ENCODE measurements around the gene USP33. TPM values are rescaled to one million over a fixed set of nuclear protein-coding genes. Genes with fewer than 3 reads are reported as not detected.
A peak's percentile ranks its signal among the peaks of the same experiment; 100 is the strongest.

USP33 gene
- total RNA-seq (2022) = 52.9 and 61.7 TPM in 2 replicates
- Bru-seq, nascent RNA = percentile 85 among the genes with signal in this experiment
- BruChase-seq, experiment 1, labeled RNA remaining after a 6-hour chase = percentile 84 among the genes with signal in this experiment
- BruChase-seq, experiment 2, labeled RNA remaining after a 2-hour chase = percentile 90 among the genes with signal in this experiment
- long read RNA-seq, full-length matches to known transcripts = 8 of 37 reads
- long read RNA-seq, partial matches to known transcripts = 6 of 37 reads
- long read RNA-seq, other reads (novel, unspliced or antisense) = 23 of 37 reads

GRCh38 chr1:77759071-77760028 lies at the start of gene USP33:
Gene USP33, minus strand, starts transcription at chr1:77759852. Its CDS starts 18,155 bp downstream, at chr1:77741697.
- no peaks in the 10 kb centered on the region for H3K27me3 Mint-ChIP-seq (ENCODE audit: unreplicated experiment)
- H3K4me3 Mint-ChIP-seq (ENCODE audit: low read depth, unreplicated experiment) = peak within 1 kb of the TSS; percentile 92
- peak; percentile 95 for DNase-seq
- H3K4me1 Mint-ChIP-seq (ENCODE audit: low read depth, unreplicated experiment) = peaks cover 32% of the 10 kb centered on the region
- peaks cover 22% of the 10 kb centered on the region for H3K36me3 Mint-ChIP-seq (ENCODE audit: insufficient read depth, unreplicated experiment)
- no peak for TF ChIP-seq CTCF (IDR thresholded peaks at IDR 0.05; ENCODE audit: unreplicated experiment)
- no TSS peak for BruUV-seq (replicated peaks)
- CTCF ChIA-PET = interaction anchor here (0.6 to 1.4 kb wide), 3 partner anchors 17 to 21 kb away, joined by 3 to 6 read pairs (median 6); partner anchors contain the start of gene MIGA1
- peak within 1 kb of the TSS; percentile 78 for H3K27ac Mint-ChIP-seq (ENCODE audit: unreplicated experiment)
- intact Hi-C loops (cut with micrococcal nuclease; ENCODE audit: unreplicated experiment) = loop anchor here (10.0 kb wide), 1 partner anchor 215 kb away; the partner anchor contains the start of gene FUBP1
- H3K9me3 Mint-ChIP-seq (ENCODE audit: low read depth, unreplicated experiment) = no peaks in the 10 kb centered on the region

DNA sequence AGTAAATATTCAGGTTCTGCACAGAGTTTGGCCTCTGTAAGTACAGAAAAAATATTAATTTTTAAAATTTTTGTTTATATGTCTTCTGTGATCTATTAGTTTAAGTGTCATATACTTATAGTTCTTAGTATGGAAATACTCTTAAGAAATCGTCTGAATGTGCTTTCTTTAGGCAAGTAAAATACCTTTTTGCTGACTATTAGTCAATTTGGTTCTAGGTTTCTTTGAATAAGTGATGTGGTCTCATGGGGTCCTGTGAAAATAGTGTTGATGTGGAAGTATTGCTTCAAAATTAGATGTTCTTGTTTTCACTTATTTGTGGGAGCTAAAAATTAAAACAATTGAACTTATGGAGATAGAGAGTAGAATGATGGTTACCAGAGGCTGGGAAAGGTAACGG lies 43.7 kb upstream of the USP33 start:
- Mint-ChIP-seq H3K27me3 (ENCODE audit: unreplicated experiment) (no peaks in the 10 kb centered on the region), H3K9me3 (ENCODE audit: low read depth, unreplicated experiment) (no peaks in the 10 kb centered on the region), H3K36me3 (ENCODE audit: insufficient read depth, unreplicated experiment) (peaks cover 19% of the 10 kb centered on the region), H3K27ac (ENCODE audit: unreplicated experiment) (no peak overlapping the region), H3K4me3 (ENCODE audit: low read depth, unreplicated experiment) (no peak overlapping the region), H3K4me1 (ENCODE audit: low read depth, unreplicated experiment) (peaks cover 8% of the 10 kb centered on the region)
- CTCF ChIA-PET = interaction anchor here (0.8 kb wide), 1 partner anchor 11 kb away, joined by 3 read pairs; no protein-coding TSS in a partner anchor
- no peak for DNase-seq
- TF ChIP-seq CTCF (IDR thresholded peaks at IDR 0.05; ENCODE audit: unreplicated experiment) = no peak
- no TSS peak for BruUV-seq (replicated peaks)
- intact Hi-C loops (cut with micrococcal nuclease; ENCODE audit: unreplicated experiment) = no loop called here

GRCh38 chr1:77802026-77802425 lies 42.4 kb upstream of the USP33 start:
- H3K36me3 Mint-ChIP-seq (ENCODE audit: insufficient read depth, unreplicated experiment) = peaks cover 15% of the 10 kb centered on the region
- CTCF ChIA-PET = no interaction called here
- H3K27me3 Mint-ChIP-seq (ENCODE audit: unreplicated experiment) = no peaks in the 10 kb centered on the region
- TF ChIP-seq CTCF (IDR thresholded peaks at IDR 0.05; ENCODE audit: unreplicated experiment) = no peak
- peak overlapping the region; percentile 72 for H3K27ac Mint-ChIP-seq (ENCODE audit: unreplicated experiment)
- no peaks in the 10 kb centered on the region for H3K9me3 Mint-ChIP-seq (ENCODE audit: low read depth, unreplicated experiment)
- DNase-seq = no peak
- intact Hi-C loops (cut with micrococcal nuclease; ENCODE audit: unreplicated experiment) = no loop called here
- BruUV-seq (replicated peaks) = no TSS peak
- no peak overlapping the region for H3K4me3 Mint-ChIP-seq (ENCODE audit: low read depth, unreplicated experiment)
- H3K4me1 Mint-ChIP-seq (ENCODE audit: low read depth, unreplicated experiment) = peaks cover 10% of the 10 kb centered on the region

DNA sequence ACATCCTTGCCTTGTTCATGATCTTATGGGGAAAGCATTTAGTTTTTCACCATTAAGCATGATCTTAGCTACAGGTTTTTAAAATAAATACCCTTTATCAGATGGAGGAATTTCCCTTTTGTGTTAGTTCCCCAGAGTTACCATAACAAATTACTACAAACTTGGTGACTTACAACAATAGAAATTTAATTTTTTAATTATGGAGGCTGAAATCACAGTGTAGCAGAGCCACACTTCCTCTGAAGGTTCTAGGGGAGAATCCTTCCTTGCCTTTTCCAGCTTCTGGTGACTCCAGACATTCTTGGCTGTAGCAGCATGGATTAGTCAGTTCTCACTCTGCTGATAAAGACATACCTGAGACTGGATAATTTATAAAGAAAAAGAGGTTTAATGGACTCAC lies 38.3 kb upstream of the USP33 start:
- Mint-ChIP-seq H3K4me3 (ENCODE audit: low read depth, unreplicated experiment) (no peak overlapping the region), H3K4me1 (ENCODE audit: low read depth, unreplicated experiment) (peaks cover 15% of the 10 kb centered on the region), H3K27ac (ENCODE audit: unreplicated experiment) (no peak overlapping the region), H3K27me3 (ENCODE audit: unreplicated experiment) (no peaks in the 10 kb centered on the region), H3K9me3 (ENCODE audit: low read depth, unreplicated experiment) (no peaks in the 10 kb centered on the region), H3K36me3 (ENCODE audit: insufficient read depth, unreplicated experiment) (peaks cover 11% of the 10 kb centered on the region)
- no TSS peak for BruUV-seq (replicated peaks)
- no peak for TF ChIP-seq CTCF (IDR thresholded peaks at IDR 0.05; ENCODE audit: unreplicated experiment)
- intact Hi-C loops (cut with micrococcal nuclease; ENCODE audit: unreplicated experiment) = no loop called here
- DNase-seq = no peak
- CTCF ChIA-PET = interaction anchor here (1.4 kb wide), 1 partner anchor 18 kb away, joined by 3 read pairs; no protein-coding TSS in a partner anchor
